ENCODE data around the gene TFE3.

- TF ChIP-seq POLR2A (IDR thresholded peaks at IDR 0.05) (no peak), CTCF (IDR thresholded peaks at IDR 0.05 in 4 of 5, conservative IDR thresholded peaks at IDR 0.05 in 1 of 5) (no peak)
Observed at GRCh38 chrX:49061916-49062315, 18.8 kb upstream of the TFE3 start.

Data from gastrocnemius medialis (tissue), 4 donors.